B cell (primary cell): ENCODE measurements around the gene STPG4. TPM values are rescaled to one million over a fixed set of nuclear protein-coding genes. Genes with fewer than 3 reads are reported as not detected.

Experiments
- ATAC-seq: fragments of 200-7000 bp; cut with Tn5 transposase; one replicate; pipeline ENCODE4 v1.10.0; 2021; ENCODE audit warnings: low read depth, mild to moderate bottlenecking, moderate number of reproducible peaks, moderate library complexity
- CTCF ChIA-PET: fragments of 350-600 bp; sonication (Branson Sonifier 250); formaldehyde crosslinking; loops from one replicate; lab custom pipeline; 2021; ENCODE audit warnings: antibody characterized with exemption, inconsistent platforms; lab: Charles Lee
- POLR2A ChIA-PET: fragments of 350-600 bp; sonication (Branson Sonifier 250); formaldehyde crosslinking; loops from one replicate; lab custom pipeline; 2021; ENCODE audit warnings: antibody characterized with exemption; lab: Charles Lee
- DNase-seq: peaks from one replicate; pipeline ENCODE4 v3.0.0; 2013
- H2AFZ ChIP-seq: 2 replicates; pipeline ENCODE4 v1.6.1; 2012; ENCODE audit warnings: mild to moderate bottlenecking, low read depth, low read length; ENCODE audit not compliant: insufficient read depth, poor library complexity, severe bottlenecking
- H3K27ac ChIP-seq, 2 donors: 1 replicate in 1 of 2; 2 replicates in 1 of 2; pipeline ENCODE4 v1.5.1; 2012 to 2013; ENCODE audit warnings: low read length in 2 of 2, mild to moderate bottlenecking in 2 of 2, moderate library complexity in 1 of 2
- H3K27me3 ChIP-seq, 4 experiments: fragments of 200-600 bp in 1 of 4; sonication (generic) in 1 of 4; replicated peaks in 1 of 4; 1 replicate in 2 of 4; 2 replicates in 2 of 4; pipeline versions ENCODE4 v1.6.1 to v1.7.0; 2013 to 2016; ENCODE audit warnings: low read length in 3 of 4, mild to moderate bottlenecking in 2 of 4, mixed read lengths in 1 of 4, moderate library complexity in 1 of 4; ENCODE audit not compliant: insufficient read depth in 4 of 4, control insufficient read depth in 3 of 4; ENCODE audit errors: control extremely low read depth in 1 of 4
- H3K36me3 ChIP-seq, 2 experiments: replicated peaks in 1 of 2; 1 replicate in 1 of 2; 2 replicates in 1 of 2; pipeline versions ENCODE4 v1.6.1 to v1.7.1; 2013; ENCODE audit warnings: low read length in 1 of 2; ENCODE audit not compliant: insufficient read depth in 2 of 2, control insufficient read depth in 1 of 2; ENCODE audit errors: control extremely low read depth in 1 of 2, extremely low read depth in 1 of 2
- H3K4me1 ChIP-seq, 2 donors: fragments of 200-600 bp in 1 of 2; sonication (generic) in 1 of 2; 1 replicate in 1 of 2; 2 replicates in 1 of 2; pipeline versions ENCODE4 v1.5.1 to v1.6.1; 2013 to 2017; ENCODE audit warnings: low read length in 2 of 2; ENCODE audit not compliant: control insufficient read depth in 2 of 2, insufficient read depth in 2 of 2
- H3K4me2 ChIP-seq: replicated peaks from 2 replicates; pipeline ENCODE3; 2012; ENCODE audit warnings: mild to moderate bottlenecking, low read depth, low read length; ENCODE audit not compliant: poor library complexity, severe bottlenecking
- H3K4me3 ChIP-seq, 5 experiments: fragments of 200-600 bp in 1 of 5; sonication (generic) in 1 of 5; 1 replicate in 3 of 5; 2 replicates in 2 of 5; pipeline versions ENCODE4 v1.5.1 to v1.7.0; 2011 to 2016; ENCODE audit warnings: low read length in 4 of 5, mild to moderate bottlenecking in 4 of 5, low read depth in 2 of 5, control low read depth in 1 of 5, moderate library complexity in 1 of 5; ENCODE audit not compliant: insufficient read depth in 1 of 5; ENCODE audit errors: control extremely low read depth in 1 of 5, extremely low read depth in 1 of 5
- H3K79me2 ChIP-seq: fragments of 200-600 bp; sonication (generic); one replicate; pipeline ENCODE4 v1.6.0; 2016; ENCODE audit warnings: low read length; ENCODE audit not compliant: control insufficient read depth, insufficient read depth
- H3K9ac ChIP-seq: fragments of 200-600 bp; sonication (generic); 2 replicates; pipeline ENCODE4 v1.6.1; 2017; ENCODE audit warnings: mild to moderate bottlenecking, low read length, moderate library complexity
- H3K9me3 ChIP-seq, 3 donors: one replicate each; pipeline versions ENCODE4 v1.6.1 to v1.7.1; 2013; ENCODE audit warnings: low read length in 2 of 3; ENCODE audit not compliant: control insufficient read depth in 2 of 3, insufficient read depth in 1 of 3; ENCODE audit errors: control extremely low read depth in 1 of 3
- H4K20me1 ChIP-seq: 2 replicates; pipeline ENCODE4 v1.6.0; 2012; ENCODE audit warnings: mild to moderate bottlenecking, low read length; ENCODE audit not compliant: insufficient read depth, control insufficient read depth, poor library complexity, severe bottlenecking
- H3K27ac Mint-ChIP-seq: one replicate; pipeline ENCODE4 v1.8.0; 2021; ENCODE audit warnings: mixed read lengths
- H3K27me3 Mint-ChIP-seq: one replicate; pipeline ENCODE4 v1.8.0; 2021; ENCODE audit warnings: mixed read lengths
- H3K4me1 Mint-ChIP-seq: one replicate; pipeline ENCODE4 v1.8.0; 2021; ENCODE audit warnings: mixed read lengths
- H3K4me3 Mint-ChIP-seq: one replicate; pipeline ENCODE4 v1.8.0; 2021; ENCODE audit warnings: mixed read lengths
- H3K9me3 Mint-ChIP-seq: one replicate; pipeline ENCODE4 v1.8.0; 2022; ENCODE audit warnings: mixed read lengths; ENCODE audit not compliant: insufficient read depth
- EZH2 ChIP-seq: IDR thresholded peaks from 2 replicates; pipeline ENCODE4 v1.6.1; 2012; ENCODE audit warnings: borderline replicate concordance, low read depth, mild to moderate bottlenecking, moderate library complexity, low read length; ENCODE audit not compliant: insufficient read depth, poor library complexity, severe bottlenecking
- WGBS: methylation state at CpG from one replicate; pipeline ENCODE4 v1.1.5; 2013; ENCODE audit warnings: missing lambda C conversion rate; ENCODE audit not compliant: insufficient coverage; 5-methylcytosine and 5-hydroxymethylcytosine counted together
- intact Hi-C: fragments of 100-400 bp; cut with micrococcal nuclease; formaldehyde crosslinking; loops from one replicate; pipeline ENCODE4 v1.10.0; 2022
- polyA plus RNA-seq: library from polyadenylated mRNA; depleted of rRNA; stranded (reverse); fragments of >200 nt; gene quantifications from 2 replicates; pipeline ENCODE4 v1.2.3, GENCODE V29; 2012
- total RNA-seq, 2 donors: library from RNA; stranded (reverse); fragments of 120-200 nt in 1 of 2; gene quantifications; 1 replicate in 1 of 2; 2 replicates in 1 of 2; pipeline versions ENCODE4 v1.2.3 to v1.2.4, GENCODE V29; 2013 to 2022
- TF ChIP-seq, protein P1 (sequence below): fragments of 200-600 bp; IDR thresholded peaks from one replicate; pipeline ENCODE4 v1.8.0; 2022; ENCODE audit warnings: antibody characterized with exemption, mild to moderate bottlenecking

Gene STPG4
- total and polyA plus RNA-seq, 2 donors (not counting 1 experiment from before 2014, with no cell fraction given), result 0.31 to 0.79 TPM

DNA sequence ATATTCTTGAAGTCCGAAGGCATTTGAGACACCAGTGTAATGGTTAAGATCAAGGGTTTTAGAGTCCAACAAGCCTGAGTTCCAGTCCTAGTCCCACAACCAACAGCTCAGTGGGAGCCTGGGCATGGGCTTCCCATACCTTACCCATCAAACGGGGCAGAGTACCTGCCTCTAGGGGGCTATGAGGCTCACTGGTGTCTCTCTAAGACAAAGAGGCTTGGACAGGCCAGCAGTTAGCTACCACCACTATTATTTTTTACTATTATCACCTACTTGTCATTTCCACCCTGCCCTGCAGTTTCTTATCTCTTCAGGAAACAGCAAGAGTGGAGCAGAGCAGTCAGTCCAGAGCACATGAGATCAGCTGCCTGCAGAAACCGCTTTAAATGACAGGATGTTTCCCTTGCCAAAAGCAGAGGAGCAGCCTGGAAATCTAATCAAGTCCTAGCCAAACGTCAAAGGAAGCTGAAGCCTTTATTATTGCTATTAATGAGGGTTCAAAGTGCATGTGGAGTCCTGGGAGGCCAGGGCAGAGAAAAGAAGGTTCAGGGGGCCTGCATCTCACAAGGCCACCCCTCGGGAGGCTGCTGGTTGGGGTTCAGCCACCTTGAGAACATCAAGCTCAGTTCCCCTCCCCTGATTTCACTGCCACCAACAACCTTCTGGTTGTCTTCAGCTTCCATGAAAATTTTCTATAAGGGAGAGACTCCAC is 66.6 kb downstream of the STPG4 start:
- H3K4me2 ChIP-seq, result no peak overlapping the region
- H2AFZ ChIP-seq, result no peak overlapping the region

DNA sequence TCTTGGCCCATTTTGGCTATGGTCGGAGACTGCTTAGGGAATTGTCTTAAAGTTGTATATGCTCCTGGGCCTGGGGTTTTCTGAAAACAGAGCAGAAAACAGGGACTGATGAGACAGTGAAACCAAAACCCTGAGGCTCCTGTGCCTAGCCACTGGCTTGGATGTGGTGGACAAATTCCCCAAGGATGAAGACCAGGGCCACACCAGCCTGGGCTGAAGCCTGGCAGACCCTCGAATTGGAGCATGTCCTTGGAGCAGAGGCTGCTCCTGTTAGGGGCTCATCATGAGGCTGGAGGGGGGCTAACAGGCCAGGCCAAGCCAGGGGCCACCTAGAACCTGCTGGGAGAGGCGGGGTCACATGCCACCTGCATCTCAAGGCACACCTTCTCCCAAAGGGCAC is 68.1 kb downstream of the STPG4 start:
- H3K4me3 ChIP-seq, result no peak overlapping the region
- ATAC-seq (no peak), DNase-seq (no peak)
- no peaks in the 10 kb centered on the region for H4K20me1 ChIP-seq
- WGBS, result 95% methylated on average over 2 of the region's 3 CpGs
- H3K79me2 ChIP-seq, result no peaks in the 10 kb centered on the region
- Mint-ChIP-seq H3K27me3 (peaks cover 3% of the 10 kb centered on the region), H3K9me3 (no peaks in the 10 kb centered on the region), H3K4me1 (peaks cover 21% of the 10 kb centered on the region), H3K27ac (no peak overlapping the region), H3K4me3 (no peak overlapping the region)
- no peak overlapping the region for H3K4me2 ChIP-seq
- H2AFZ ChIP-seq, result no peak overlapping the region
- H3K27me3 ChIP-seq, result no peaks in the 10 kb centered on the region
- H3K27ac ChIP-seq, result no peak overlapping the region
- intact Hi-C loops, result no loop called here
- TF ChIP-seq EZH2, result no peak
- TF ChIP-seq, protein P1, sequence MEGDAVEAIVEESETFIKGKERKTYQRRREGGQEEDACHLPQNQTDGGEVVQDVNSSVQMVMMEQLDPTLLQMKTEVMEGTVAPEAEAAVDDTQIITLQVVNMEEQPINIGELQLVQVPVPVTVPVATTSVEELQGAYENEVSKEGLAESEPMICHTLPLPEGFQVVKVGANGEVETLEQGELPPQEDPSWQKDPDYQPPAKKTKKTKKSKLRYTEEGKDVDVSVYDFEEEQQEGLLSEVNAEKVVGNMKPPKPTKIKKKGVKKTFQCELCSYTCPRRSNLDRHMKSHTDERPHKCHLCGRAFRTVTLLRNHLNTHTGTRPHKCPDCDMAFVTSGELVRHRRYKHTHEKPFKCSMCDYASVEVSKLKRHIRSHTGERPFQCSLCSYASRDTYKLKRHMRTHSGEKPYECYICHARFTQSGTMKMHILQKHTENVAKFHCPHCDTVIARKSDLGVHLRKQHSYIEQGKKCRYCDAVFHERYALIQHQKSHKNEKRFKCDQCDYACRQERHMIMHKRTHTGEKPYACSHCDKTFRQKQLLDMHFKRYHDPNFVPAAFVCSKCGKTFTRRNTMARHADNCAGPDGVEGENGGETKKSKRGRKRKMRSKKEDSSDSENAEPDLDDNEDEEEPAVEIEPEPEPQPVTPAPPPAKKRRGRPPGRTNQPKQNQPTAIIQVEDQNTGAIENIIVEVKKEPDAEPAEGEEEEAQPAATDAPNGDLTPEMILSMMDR, result no peak
- peaks cover 17 to 26% of the 10 kb centered on the region in 2 donors for H3K4me1 ChIP-seq
- no peaks in the 10 kb centered on the region for H3K36me3 ChIP-seq
- ChIA-PET CTCF (no interaction called here), POLR2A (no interaction called here)
- H3K9ac ChIP-seq, result no peak overlapping the region
- H3K9me3 ChIP-seq, result no peaks in the 10 kb centered on the region

More for the DNA sequence above, 66.6 kb downstream of the STPG4 start:
- Histone ChIP-seq H4K20me1 (no peaks in the 10 kb centered on the region), H3K27me3 (no peaks in the 10 kb centered on the region), H3K4me3 (no peak overlapping the region), H3K36me3 (no peaks in the 10 kb centered on the region), H3K9ac (no peak overlapping the region), H3K27ac (no peak overlapping the region), H3K9me3 (no peaks in the 10 kb centered on the region), H3K79me2 (no peaks in the 10 kb centered on the region), H3K4me1 (peaks cover 16 to 26% of the 10 kb centered on the region in 2 donors)
- H3K4me1 Mint-ChIP-seq, result peaks cover 21% of the 10 kb centered on the region
- no peak for ATAC-seq
- no peak overlapping the region for H3K4me3 Mint-ChIP-seq
- intact Hi-C loops, result no loop called here
- H3K9me3 Mint-ChIP-seq, result no peaks in the 10 kb centered on the region
- no peak for DNase-seq
- no peak for TF ChIP-seq EZH2
- TF ChIP-seq, protein P1, result no peak
- H3K27me3 Mint-ChIP-seq, result peaks cover 3% of the 10 kb centered on the region
- CTCF ChIA-PET, result no interaction called here
- POLR2A ChIA-PET, result no interaction called here
- WGBS, result 77% methylated on average over 4 of the region's 5 CpGs
- no peak overlapping the region for H3K27ac Mint-ChIP-seq
